Measurements from ENCODE around the gene SYT7.
"Not testable (repeated sequence)": the region's sequence is repeated elsewhere in the genome, so short reads cannot be mapped to it uniquely, and the experiment has no call there.

Gene SYT7

GRCh38 chr11:61472868-61473267 lies 108.0 kb downstream of the SYT7 start:
- DNase-seq: no peak

- no peak for DNase-seq
Measured at GRCh38 chr11:61472282-61472681, 108.6 kb downstream of the SYT7 start.

GRCh38 chr11:61468002-61468401 lies 112.9 kb downstream of the SYT7 start:
- DNase-seq: no peak

- DNase-seq: not testable (repeated sequence)
Measured at GRCh38 chr11:61467602-61468001, 113.3 kb downstream of the SYT7 start.

Data from CD4-positive, alpha-beta T cell treated with Interleukin-17A for 4 hours (primary cell).